Lower leg skin (tissue), 3 donors: ENCODE data around the gene WNK2.

Experiments
- CTCF ChIP-seq, 3 donors: fragments of 450-650 bp; IDR thresholded peaks; one replicate each; pipeline ENCODE4 v1.5.1; 2016; ENCODE audit warnings: antibody characterized with exemption in 3 of 3, mild to moderate bottlenecking in 3 of 3, moderate library complexity in 2 of 3
- POLR2A ChIP-seq, 2 donors: fragments of 450-650 bp; IDR thresholded peaks; one replicate each; pipeline ENCODE4 v1.6.1; 2016 to 2017; ENCODE audit warnings: antibody characterized with exemption in 2 of 2, mild to moderate bottlenecking in 1 of 2, moderate library complexity in 1 of 2

- TF ChIP-seq CTCF (IDR thresholded peaks at IDR 0.05) (no peak), POLR2A (IDR thresholded peaks at IDR 0.05) (no peak)
Observed at GRCh38 chr9:93361995-93362394, 178.1 kb downstream of the WNK2 start.
